ENCODE measurements around the gene IL1RN.

IL1RN gene

DNA sequence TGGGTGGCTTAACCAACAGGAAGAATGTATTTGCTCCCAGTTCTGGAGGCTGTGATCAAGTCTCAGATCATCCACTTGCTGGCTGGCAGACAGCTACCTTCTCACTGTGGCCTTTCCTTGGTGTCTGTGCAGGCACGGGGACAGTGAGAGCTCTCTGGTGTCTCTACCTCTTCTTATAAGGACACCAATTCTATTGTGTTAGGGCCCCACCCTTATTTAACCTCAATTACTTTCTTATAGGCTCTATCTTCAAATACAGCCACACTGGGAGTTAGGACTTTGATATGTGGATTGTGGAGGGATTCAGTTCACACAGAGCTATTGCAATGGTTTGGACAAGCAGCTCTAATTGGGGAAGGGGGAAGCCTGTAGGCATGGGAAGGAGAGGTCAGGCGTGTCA lies 25.3 kb upstream of the IL1RN start:
- FAIRE-seq (no peak), DNase-seq (ENCODE audit: extremely low spot score, insufficient read length, low read depth) (no peak)

DNA sequence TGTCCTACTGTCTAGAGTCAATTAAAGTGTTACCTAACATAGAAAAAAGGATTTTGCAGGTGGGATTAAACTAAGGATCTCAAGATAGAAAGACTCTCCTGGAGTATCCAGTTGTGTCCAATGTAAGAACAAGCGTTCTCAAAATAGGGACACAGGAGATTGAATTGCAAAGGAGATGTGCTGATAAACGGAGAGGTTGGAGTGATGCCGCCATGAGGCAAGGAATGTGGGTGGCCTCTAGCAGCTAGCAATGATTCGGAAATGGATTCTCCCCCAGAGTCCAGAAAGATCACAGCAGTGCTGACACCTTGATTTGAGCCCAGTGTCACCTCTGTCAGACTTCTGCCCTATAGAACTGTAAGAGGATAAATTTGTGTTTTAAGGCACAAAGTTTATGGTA lies 24.1 kb upstream of the IL1RN start:
- no peak for FAIRE-seq

DNA sequence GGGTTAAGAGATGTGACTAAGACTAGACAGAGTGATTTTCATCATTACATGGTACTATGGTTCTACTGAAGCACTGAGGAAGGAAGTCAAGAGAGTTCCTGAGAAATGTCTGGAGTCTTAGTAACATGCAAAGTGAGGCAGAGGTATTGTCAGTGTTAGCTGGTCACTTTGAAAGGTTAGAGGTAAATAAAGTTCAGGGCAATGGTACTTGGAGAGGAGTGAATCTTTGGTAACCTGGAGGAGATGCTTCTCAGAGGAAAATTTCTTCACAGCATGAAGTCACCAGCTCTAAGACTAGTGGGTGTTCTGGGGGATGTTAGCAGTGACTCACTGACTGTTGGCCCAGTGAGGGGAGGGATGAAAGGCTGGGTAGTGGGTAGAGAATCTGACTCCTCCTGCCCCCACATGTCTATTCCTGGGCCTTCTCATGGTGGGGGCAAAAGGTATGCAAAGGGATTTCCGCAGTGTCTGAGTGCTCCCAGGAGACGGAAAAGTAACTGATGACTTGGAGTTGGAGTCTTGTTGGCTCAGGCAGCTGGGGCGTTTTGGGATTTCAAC lies 23.3 kb upstream of the IL1RN start:
- no peak for DNase-seq (ENCODE audit: extremely low spot score, insufficient read length, low read depth)
- FAIRE-seq: no peak

More for the DNA sequence above, 24.1 kb upstream of the IL1RN start:
- no peak for DNase-seq (ENCODE audit: extremely low spot score, insufficient read length, low read depth)

DNA sequence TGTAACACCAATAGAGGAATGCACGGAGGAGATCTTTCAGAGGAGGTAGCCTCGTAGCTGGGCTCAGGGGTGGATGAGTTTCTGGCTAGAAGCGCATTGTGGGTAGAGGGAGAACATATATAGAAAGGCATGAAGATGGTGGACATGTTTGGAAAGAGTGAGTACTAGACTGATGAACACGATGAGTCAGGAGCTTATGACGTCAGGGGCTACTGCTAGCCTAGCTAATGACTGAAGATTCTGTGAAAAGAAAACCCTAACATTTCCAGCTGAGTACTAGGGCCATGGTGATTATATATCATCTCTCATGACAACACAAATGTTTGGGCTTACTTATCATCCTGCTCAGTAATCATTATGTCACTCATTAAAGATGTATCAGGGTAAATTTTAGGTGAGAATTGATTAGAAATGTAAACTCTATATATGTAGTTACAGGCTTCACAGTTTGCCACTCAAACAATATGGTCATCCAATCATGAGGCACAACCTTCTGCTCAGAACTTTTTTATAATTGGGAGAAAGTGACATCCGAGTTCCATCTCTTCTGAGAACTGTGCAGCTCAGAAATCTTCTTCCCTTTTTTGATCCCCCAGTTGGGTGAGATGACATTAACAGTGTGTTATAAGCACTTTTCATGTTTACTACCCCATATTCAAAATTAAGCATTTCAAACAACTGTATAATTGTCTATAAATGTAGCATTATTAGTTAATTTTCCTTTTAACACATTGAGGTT lies 22.2 kb upstream of the IL1RN start:
- DNase-seq (ENCODE audit: extremely low spot score, insufficient read length, low read depth) (no peak), FAIRE-seq (no peak)

DNA sequence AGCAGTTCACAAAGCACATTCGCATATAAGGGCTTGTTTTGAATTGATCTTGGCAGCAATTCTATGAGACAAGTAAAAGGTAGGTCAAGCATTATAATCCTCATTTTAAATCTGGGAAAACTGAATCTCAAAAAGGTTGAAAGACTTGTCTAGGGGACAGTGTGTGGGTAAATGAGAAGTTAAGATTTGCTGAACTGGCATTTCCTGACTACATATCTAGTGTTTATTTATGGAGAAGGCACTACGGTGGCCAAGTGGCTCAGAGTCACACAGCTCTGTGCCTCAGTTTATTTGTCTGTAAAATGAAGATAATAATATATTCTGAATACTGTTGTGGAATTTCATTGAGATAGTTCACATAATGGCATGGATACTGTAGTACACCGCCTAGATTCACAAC lies 16.3 kb upstream of the IL1RN start:
- FAIRE-seq (no peak), DNase-seq (ENCODE audit: extremely low spot score, insufficient read length, low read depth) (no peak)

DNA sequence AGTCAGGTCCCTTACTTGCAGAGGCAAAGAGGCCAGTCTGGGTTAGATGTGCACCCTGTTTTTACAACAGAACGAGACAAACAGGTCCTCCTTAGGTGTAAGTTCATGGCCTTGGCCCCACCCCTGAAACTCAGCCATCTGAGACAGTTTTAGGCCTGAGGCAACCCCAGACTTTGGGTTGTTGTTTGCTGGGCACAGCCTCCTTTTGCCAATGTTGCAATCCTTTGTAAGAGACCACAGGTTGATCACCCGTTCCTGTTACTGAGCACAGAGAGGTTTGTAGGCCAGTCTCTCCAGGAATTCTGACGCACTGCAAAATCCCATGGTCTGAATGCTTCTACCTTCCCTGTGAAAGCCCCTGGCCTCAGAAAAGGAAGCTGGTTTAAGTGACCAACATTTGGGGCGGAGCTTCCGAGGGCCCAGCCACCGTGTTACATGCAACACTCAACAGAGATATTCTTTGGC lies 15.5 kb upstream of the IL1RN start:
- DNase-seq (ENCODE audit: extremely low spot score, insufficient read length, low read depth) (no peak), FAIRE-seq (no peak)

DNA sequence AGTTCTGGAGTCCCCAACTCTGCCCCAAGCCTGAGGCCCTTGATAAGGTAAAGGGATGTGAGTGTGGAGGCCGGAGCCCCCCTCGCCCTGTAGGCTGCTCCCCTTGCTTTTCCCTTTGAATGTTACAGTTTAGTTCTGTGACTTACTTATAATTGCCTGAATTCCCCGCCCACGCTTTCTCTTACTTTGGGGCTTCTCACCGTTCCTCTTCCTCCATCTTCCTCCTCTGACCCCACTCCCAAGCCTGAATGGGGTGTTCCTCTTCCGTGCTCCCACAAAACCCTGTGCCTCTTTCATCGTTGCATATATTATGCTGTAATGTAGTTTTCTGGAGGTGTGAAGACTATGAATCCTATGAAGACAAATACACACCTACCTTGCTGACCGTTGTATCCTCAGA lies 15.0 kb upstream of the IL1RN start:
- DNase-seq (ENCODE audit: extremely low spot score, insufficient read length, low read depth) (no peak), FAIRE-seq (no peak)

DNA sequence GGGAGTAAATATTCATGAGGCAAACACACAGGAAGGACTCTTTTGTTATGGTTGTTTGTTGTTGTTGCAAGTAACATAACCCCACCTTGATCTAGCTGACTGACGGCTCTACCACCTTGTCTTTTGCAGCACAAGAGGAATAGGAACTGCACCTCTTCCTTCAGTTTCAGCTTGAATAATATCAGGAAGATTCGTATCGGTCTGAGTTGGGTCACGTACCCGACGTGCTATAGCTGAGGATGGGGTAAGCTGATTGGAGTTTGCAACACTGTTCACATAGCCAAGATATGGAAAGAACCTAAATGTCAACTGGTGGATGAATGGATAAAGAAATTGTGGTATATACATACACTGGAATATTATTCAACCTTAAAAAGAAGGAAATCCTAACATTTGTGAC lies 14.5 kb upstream of the IL1RN start:
- FAIRE-seq: no peak
- DNase-seq (ENCODE audit: extremely low spot score, insufficient read length, low read depth): no peak

DNA sequence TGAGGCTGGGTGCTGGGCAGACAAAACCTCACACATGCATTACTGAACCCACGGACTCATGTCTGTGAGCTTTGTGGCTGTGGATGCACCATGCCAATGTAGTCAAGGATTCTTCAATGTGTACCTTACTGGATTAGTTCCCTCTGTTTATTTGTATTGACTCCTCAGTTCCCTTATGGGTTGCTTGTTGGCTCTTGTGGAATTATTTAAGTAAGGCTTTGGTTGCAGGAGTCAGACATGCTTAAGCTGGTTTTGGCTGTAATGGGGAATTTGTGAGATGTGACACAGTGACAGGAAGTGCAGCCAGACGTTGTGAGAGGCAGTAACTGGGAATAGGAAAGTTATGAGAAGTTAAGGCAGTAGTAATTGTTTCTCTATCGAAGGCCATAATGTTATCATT lies 13.6 kb upstream of the IL1RN start:
- no peak for FAIRE-seq
- DNase-seq (ENCODE audit: extremely low spot score, insufficient read length, low read depth): no peak

DNA sequence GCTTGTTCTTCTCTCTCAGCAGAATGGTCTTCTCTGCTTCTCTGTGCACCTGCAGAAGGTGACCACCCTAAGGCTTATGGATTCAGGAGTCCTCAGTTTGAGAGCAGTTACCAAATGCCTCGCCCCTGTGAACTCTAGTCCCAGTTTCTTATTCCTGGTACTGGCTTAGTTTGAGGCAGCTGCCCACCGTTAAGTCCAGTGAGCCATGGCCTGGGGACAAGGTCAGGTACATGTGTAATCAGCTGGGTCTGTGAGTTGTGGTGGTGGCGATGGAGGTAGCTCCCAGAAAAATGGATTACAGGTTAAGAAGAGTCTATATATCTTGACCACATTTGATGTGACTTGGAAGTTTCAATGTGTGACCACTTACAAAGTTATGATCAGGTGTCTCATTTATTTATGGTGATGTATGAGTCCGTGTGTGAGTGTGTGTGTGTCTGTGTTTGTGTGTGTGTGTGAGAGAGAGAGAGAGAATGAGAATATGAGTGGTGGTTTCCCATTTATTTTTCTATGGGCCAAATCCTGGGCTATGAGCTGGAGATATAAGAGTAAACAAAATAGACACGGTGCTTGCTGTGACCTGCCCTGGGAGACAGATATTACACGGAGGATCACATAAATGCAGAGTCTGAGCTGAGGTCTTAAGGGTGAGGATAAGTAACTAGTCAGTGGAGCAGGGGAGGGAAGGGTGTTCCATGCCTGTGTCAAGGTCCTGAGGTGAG lies 13.0 kb upstream of the IL1RN start:
- no peak for DNase-seq (ENCODE audit: extremely low spot score, insufficient read length, low read depth)
- FAIRE-seq: no peak

DNA sequence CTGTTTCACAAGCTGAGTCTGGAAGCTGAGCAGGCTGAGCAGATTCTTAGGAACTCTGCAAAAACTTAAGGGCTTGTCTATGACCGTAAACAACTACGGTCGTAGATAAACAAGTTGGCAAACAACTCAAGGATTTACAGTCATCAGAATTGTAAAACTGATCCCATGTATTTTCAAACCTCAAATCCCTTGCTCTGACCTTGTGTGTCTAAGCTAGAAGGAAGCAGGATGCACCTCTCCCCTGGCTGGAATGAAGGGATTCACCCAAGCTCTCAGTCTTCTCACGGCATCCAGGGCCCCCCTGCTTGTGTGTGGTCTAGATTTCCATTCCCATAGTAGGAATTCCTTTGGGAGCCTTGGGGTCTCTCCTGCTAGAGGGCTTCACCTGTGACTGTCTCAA lies 12.4 kb upstream of the IL1RN start:
- FAIRE-seq: no peak
- DNase-seq (ENCODE audit: extremely low spot score, insufficient read length, low read depth): no peak

DNA sequence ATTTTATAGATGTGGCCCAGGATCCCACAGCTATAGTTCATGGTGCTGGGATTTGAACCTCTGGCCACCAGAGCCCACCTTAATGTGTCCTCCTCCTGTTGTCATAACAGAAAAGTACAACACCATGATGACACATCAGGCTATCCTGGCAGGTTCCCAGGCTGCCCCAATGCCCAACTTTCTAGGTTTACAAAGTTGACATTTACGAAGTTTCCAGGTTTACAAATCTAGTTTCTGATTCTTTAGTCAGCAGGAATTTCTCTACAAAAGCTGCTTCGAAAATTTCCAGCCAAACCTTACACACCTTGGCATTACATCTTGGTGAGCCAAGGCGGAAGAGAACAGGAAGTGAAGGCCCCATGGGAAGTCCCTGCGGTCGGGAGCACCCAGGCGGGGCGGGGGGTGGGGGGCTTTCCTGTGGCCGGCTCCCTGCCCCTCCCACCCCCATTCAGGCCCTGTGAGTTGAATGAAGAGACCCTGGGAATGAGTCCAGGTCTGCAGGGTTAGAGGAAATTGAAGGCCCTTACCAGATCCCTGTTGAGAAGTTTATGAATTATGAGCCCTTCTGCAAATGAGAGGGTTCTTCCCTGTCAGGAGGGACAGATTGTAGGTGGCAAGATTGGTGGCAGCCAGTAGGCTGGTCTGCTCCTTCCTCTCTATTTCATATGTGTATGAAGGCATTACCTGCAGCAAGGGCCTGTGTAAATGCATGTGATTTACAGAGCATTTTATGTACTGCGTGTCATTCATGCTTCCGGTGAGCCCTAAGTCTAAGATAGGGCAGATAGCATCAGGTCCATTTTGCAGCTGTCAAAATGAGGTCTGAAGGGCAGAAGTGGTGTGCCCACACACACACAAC lies 11.1 kb upstream of the IL1RN start:
- FAIRE-seq: peak; percentile 56

DNA sequence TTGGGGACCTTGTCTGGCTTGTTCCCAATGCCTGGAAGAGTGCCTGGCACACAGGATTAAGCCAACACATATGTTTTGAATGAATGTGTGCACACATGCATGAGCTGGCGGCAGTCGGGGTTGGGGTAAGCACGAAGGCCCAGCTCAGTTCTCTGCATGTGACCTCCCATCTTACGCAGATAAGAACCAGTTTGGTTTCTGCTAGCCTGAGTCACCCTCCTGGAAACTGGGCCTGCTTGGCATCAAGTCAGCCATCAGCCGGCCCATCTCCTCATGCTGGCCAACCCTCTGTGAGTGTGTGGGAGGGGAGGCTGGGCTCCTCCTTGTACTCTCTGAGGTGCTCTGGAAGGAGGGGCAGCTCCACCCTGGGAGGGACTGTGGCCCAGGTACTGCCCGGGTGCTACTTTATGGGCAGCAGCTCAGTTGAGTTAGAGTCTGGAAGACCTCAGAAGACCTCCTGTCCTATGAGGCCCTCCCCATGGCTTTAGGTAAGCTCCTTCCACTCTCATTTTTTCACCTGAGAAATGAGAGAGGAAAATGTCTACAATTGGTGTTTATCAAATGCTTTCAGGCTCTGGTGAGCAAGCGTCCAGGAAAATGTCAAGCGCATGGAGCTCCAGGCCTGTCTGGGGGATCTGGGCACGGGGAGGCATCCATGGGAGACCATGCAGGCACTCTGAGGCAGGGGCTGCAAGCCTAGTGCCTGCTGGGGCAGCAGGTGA lies 9.7 kb upstream of the IL1RN start:
- FAIRE-seq (no peak), DNase-seq (ENCODE audit: extremely low spot score, insufficient read length, low read depth) (no peak)

More for the DNA sequence above, 11.1 kb upstream of the IL1RN start:
- DNase-seq (ENCODE audit: extremely low spot score, insufficient read length, low read depth): no peak

DNA sequence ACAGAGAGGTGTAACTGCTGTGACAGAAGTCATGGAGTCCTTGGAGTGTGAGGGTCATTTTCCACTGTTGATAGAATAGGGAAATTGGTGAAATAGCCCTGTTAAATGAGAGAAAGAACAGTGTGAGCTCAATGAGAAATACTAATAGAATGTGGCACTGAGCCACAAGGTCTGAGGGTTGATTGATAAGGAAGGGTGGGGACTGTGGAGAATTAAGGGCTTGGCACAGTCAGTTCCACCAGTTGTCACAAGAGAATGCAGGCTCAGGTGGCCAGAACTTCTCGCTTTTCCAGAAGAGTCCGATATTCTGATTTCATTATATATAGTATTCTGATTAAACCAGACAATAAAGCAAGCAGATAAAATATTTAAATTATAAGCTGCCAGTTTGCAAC lies 9.1 kb upstream of the IL1RN start:
- no peak for DNase-seq (ENCODE audit: extremely low spot score, insufficient read length, low read depth)
- FAIRE-seq: no peak

DNA sequence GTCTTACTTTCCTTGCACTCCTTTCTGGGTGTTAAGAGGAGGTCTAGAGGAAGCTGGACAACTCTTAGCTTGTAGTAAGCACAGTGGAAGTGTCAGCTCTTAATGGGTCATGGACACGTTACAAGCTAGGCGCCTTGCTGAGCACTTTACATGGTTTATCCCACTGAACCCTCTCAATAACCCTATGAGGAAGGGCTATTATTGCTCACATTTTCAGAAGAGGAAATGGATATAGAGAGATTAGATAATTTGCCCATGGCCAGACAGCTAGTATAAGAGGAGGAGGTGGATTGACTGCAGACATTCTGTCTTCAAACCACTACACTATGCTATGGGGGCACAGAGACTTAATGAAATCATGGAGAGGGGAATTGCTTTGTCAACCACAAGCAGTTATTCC lies 8.3 kb upstream of the IL1RN start:
- no peak for FAIRE-seq
- no peak for DNase-seq (ENCODE audit: extremely low spot score, insufficient read length, low read depth)

DNA sequence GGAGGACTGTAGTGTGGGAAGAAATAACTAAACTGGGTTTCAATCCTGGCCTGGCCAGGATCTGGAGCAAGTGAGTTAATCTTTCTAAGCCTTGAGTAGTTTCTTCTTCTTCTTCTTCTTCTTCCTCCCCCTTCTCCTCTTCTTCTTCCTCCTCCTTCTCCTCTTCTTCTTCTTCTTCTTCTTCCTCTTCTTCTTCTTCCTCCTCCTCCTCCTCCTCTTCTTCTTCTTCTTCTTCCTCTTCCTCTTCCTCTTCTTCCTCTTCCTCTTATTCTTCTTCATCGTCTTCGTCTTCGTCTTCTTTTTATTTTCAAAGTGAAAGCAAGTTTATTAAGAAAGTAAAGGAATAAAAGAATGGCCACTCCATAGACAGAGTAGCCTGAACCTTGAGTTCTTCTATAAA lies 6.5 kb upstream of the IL1RN start:
- no peak for DNase-seq (ENCODE audit: extremely low spot score, insufficient read length, low read depth)
- FAIRE-seq: no peak

DNA sequence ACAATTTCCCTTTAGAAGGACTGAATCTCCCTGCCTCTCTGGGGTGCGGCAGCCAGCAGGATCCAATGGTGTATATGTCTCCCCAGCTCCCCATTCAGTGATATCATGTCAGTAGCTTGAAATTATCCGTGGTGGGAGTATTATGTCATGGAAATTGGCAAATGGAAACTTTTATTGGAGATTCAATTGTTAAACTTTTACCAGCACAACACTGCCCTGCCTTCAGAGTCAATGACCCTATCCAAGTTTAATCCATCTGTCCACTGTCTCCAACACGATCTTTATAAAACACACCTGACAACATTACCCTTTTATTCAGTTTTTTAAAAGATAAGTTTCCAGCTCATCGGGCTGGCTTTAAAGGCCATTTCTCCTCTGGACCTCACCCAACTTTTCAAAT lies 5.0 kb upstream of the IL1RN start:
- DNase-seq (ENCODE audit: extremely low spot score, insufficient read length, low read depth) (no peak), FAIRE-seq (no peak)

DNA sequence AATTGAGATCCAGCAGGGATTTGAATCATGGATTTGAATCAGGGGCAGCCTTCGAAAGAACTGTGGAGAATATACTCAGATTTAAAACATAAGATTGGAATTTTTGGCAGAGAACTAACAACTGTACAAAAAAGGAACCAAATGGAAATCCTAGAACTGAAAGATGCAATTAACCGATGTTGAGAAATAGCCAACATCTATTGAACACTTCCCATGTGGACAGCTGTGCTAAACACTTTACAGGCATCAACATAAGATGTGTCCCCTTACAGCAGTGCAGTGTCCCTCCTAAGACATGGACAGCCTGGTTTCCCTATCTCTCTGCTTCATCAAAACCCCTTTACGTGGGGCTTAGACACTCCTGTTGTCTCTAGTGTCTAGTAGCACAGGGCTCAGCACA lies 3.7 kb upstream of the IL1RN start:
- DNase-seq (ENCODE audit: extremely low spot score, insufficient read length, low read depth): no peak
- no peak for FAIRE-seq

DNA sequence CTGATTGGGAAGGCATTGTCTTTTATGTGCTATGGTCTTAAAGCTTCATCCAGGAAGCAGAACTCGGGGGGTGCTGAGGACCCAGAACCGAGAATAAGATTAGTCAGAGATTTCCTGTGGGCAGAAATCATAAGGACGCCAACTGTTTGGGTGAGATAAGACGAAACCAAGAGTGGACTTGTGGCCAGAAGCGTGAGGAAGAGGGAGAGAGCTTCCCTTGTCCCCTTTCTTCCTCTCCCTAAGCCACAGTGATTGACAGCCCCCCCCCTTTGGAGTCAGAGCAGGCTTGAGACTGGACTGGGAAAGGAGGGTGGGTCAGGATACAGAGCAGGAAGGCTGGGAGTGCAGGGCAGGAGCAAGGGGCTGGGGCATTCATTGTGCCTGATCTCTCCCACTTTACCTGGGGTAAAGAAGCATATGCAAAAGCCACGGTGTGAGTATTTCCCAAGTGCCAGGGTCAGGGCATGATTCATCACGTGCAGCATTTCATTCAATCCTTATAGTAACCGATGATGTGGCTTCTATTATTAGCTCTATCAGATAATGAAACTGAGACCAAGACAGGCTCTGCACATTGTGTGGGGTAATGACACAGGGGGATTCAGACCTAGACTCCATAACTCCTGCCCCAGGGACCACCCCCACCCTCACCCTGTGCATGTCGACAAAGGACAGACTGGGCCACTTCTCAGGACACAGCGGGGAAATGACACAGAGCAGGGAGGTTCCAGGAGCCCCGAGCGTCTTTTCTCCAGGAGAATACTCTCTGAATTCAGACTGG lies 3.0 kb upstream of the IL1RN start:
- DNase-seq (ENCODE audit: extremely low spot score, insufficient read length, low read depth): no peak
- peak; percentile 66 for FAIRE-seq
